Measurements from ENCODE around the gene SHC3. TPM values are rescaled to one million over a fixed set of nuclear protein-coding genes. Genes with fewer than 3 reads are reported as not detected.
A peak's percentile ranks its signal among the peaks of the same experiment; 100 is the strongest.

SHC3 gene
- total RNA-seq, 1 donor from 2014 or later: 10.8 TPM

DNA sequence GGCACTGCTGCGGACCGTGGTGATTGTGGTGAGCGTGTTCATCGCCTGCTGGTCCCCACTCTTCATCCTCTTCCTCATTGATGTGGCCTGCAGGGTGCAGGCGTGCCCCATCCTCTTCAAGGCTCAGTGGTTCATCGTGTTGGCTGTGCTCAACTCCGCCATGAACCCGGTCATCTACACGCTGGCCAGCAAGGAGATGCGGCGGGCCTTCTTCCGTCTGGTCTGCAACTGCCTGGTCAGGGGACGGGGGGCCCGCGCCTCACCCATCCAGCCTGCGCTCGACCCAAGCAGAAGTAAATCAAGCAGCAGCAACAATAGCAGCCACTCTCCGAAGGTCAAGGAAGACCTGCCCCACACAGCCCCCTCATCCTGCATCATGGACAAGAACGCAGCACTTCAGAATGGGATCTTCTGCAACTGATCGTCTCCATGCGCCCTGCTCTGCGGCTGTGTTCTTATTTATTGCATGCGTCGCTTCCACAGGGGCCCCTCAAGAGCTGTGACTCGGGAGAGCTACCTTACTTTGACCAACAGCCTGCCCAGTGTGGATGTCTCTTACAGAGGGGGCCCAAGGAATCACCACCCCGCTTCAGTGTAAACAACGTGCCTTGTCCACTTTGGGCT lies 176.6 kb downstream of the SHC3 start:
- DNase-seq (ENCODE audit: low read depth, low spot score): no peak

DNA sequence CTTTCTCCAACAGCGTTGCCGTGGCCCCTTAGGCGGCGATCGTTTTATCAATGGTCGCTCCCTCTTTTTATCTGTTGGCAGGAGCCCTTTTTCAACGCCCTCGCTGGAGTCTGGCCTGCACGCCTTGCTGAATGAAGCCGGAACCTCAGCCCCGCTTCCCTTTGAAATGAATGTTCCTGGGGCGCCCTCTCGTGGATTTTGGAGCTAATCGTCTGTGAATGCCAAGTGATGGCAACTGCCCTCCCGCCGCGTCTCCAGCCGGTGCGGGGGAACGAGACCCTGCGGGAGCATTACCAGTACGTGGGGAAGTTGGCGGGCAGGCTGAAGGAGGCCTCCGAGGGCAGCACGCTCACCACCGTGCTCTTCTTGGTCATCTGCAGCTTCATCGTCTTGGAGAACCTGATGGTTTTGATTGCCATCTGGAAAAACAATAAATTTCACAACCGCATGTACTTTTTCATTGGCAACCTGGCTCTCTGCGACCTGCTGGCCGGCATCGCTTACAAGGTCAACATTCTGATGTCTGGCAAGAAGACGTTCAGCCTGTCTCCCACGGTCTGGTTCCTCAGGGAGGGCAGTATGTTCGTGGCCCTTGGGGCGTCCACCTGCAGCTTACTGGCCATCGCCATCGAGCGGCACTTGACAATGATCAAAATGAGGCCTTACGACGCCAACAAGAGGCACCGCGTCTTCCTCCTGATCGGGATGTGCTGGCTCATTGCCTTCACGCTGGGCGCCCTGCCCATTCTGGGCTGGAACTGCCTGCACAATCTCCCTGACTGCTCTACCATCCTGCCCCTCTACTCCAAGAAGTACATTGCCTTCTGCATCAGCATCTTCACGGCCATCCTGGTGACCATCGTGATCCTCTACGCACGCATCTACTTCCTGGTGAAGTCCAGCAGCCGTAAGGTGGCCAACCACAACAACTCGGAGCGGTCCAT lies 177.4 kb downstream of the SHC3 start:
- no peak for DNase-seq (ENCODE audit: low read depth, low spot score)

- no peak for DNase-seq (ENCODE audit: low read depth, low spot score)
Measured at GRCh38 chr9:89000371-89000781, 178.2 kb downstream of the SHC3 start.

- DNase-seq (ENCODE audit: low read depth, low spot score): no peak
Measured at GRCh38 chr9:88998911-88999310, 179.7 kb downstream of the SHC3 start.

GRCh38 chr9:88998503-88998902 lies 180.1 kb downstream of the SHC3 start:
- DNase-seq (ENCODE audit: low read depth, low spot score): no peak

DNA sequence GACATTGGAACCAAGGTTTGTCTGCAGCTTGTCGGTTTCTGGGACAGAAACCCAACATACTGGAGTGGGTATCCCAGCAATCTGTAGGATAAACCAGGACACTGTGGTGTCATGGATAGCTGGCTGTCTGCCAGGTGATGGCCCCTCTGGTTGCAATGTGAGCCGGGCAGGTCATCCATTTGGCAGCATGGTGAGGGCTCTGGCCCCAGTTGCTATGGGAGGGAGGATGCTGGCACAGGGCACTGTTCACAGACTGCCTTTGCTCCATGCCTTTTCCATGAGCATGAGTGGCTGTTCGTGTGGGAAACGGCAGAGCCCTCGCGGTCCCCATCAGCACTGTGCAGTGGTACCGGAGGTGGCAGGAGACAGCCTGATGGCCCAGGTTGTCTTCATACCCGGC lies 181.0 kb downstream of the SHC3 start:
- no peak for DNase-seq (ENCODE audit: low read depth, low spot score)

GRCh38 chr9:88996921-88997235 lies 181.7 kb downstream of the SHC3 start:
- DNase-seq (ENCODE audit: low read depth, low spot score): no peak

GRCh38 chr9:88996046-88996920 lies 182.3 kb downstream of the SHC3 start:
- DNase-seq (ENCODE audit: low read depth, low spot score): no peak

- DNase-seq (ENCODE audit: low read depth, low spot score): no peak
Measured at GRCh38 chr9:88995627-88996026, 183.0 kb downstream of the SHC3 start.

- DNase-seq (ENCODE audit: low read depth, low spot score): no peak
Measured at GRCh38 chr9:88995200-88995577, 183.4 kb downstream of the SHC3 start.

DNA sequence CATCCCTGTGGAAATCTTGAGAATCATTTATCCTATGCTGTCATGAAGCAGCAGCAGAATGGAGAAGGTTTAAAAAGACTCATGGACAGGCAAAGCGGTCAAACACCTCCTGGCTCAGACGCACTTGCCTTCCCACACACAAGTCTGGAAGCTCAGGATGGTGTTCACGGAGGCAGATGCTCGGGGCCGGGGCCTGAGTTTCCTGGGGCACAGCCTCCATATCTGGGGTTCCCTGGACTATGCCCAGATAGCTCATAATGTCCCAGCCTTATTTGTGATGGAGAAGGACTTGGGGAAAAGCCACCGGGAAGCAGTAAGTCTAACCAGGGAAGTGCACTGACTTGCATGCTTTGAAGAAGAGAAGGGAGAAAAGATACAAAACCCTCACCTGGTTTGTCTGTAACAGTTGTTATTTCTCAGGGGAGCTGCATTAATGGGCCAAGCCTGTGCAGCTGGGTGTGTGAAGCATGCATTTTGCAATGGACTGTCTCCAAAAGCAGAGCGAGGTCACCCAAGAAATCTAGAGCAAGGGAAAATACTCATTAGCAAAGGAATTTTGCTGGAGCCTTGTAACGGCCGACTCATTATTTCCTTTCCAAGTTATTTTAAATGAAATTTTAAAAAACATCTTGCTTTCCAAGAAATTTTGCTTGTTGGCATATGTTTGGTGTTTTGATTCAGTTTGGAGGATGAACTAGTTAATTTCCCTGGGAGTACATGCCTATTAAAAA lies 184.0 kb downstream of the SHC3 start:
- no peak for DNase-seq (ENCODE audit: low read depth, low spot score)

GRCh38 chr9:88993871-88994460 lies 184.7 kb downstream of the SHC3 start:
- DNase-seq (ENCODE audit: low read depth, low spot score): no peak

DNA sequence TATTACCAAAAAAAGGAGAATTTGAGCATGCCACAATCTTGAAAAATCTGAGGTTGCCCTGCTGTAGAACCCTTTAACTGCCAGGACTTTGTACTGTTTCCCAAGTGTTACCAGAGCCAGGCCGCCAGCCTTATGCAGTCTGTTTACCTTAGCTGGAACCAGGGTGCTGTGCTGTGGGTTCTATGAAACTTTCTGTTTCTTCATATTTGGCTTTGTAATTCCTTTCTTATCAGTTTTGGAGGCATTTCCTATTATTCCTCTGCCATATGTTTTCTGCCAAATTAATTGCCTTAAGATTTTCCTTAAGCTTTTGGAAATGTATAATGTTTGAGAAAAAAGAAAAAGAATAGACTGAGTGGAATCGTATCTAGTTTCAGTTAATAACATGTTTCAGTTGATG lies 185.3 kb downstream of the SHC3 start:
- peak; percentile 15 for DNase-seq (ENCODE audit: low read depth, low spot score)

- no peak for DNase-seq (ENCODE audit: low read depth, low spot score)
Measured at GRCh38 chr9:88992556-88992955, 186.1 kb downstream of the SHC3 start.

- no peak for DNase-seq (ENCODE audit: low read depth, low spot score)
Measured at GRCh38 chr9:88991066-88992034, 187.3 kb downstream of the SHC3 start, which contains the start of gene S1PR3. Gene S1PR3 (plus strand): TSS chr9:88991468. CDS start chr9:89001201, 9,733 bp downstream.

- DNase-seq (ENCODE audit: low read depth, low spot score): no peak
Measured at GRCh38 chr9:88990729-88991065, 187.9 kb downstream of the SHC3 start.

DNA sequence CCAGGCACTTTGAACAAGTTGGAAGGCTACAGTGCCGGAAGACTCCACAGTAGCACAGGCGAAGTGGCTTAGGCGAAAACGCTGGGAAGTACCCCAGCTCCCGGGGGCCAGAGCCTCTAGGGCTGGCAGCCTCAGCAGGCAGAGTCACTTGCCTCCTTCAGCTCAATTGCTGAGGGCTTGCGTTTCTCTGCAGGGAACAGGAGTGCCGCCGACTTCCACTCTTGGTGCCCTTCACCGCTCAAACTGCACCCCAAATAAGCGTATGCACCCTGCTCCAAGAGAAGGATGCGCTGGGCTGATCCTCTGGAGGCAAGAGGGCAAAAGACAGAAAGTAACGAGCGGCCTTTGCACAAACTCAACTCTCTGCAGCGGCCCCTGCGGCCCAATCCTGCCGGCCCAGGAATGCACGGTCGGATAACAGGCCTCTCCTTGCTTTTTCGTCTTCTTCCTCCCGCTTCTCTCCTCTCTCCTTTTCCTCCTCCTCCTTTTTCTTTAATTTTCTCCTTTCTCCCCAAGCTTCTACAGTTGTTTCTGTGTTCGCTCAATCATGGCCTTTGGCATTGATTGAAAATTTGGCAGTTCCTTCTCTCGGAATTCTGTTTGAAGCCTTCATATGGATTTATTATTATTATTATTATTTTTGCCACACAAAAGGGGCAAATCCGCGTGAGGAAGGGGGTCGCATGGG lies 188.4 kb downstream of the SHC3 start:
- no peak for DNase-seq (ENCODE audit: low read depth, low spot score)

DNA sequence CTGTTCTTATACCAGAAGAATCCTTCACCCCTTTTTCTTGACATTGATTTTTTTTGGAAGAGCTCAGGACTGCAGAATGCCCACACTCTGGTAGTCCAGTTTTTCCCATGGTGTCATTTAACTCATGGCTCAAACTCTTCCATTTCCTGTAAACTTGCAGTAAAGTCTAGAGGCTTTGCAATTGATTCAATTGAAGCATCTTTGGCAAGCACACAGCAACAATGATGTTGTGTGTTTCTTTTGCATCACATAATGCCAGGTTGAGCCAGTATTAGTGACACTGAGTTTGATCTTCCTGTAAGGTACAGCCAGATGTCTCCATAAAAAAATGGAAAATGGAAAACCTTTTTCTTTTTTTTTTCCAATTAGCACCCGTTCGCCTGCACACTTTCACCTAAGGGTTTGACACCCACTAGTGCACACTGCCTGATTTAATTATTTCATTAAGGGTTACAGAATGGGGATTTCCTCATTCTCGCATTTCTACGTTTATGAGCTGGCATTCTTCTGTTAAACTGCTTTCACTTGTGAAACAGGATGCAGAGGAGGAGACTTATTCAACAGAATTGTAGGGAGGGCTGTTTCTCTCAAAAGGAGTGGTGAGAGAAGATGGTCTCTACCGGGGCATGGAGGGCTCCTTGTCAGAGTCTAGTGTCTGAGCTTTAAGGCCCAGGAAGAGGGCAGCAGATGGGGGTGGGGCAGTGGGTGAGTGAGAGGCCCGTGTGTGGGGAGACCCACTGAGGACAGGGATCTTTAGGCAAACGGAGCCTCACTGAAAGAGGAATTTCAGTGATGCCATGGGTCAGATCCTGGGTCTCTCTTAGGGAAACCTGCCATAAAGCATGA lies 189.6 kb downstream of the SHC3 start:
- no peak for DNase-seq (ENCODE audit: low read depth, low spot score)

Measured in pulmonary artery endothelial cell (primary cell).